ENCODE measurements around the gene NUP88.

Gene NUP88

DNA sequence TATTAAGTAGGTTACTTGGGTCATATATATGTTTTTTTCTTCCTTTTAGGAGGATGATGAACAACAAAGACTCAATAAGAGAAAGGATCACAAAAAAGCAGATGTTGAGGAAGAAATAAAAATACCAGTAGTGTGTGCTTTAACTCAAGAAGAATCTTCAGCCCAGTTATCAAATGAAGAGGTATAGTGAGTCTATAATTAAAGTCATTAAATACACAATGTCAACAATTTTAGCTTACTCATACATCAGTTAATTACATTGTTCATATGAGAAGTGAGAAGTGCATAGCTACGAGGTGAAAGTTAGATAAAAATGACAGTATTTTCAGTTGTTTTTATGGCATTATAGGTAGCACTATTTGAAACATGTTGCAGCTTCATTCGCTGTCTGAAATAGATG lies 65.2 kb downstream of the NUP88 start:
- H3K4me3 ChIP-seq (ENCODE audit: insufficient read length, low read depth) = no peak overlapping the region
- TF ChIP-seq ZNF274 (IDR thresholded peaks at IDR 0.05; ENCODE audit: low read depth, low read length) (no peak), YY1 (IDR thresholded peaks at IDR 0.05; ENCODE audit: insufficient read depth, insufficient read length) (no peak), SUZ12 (IDR thresholded peaks at IDR 0.05; ENCODE audit: extremely low read depth, insufficient read depth, insufficient read length) (no peak)
- H3K9me3 ChIP-seq (ENCODE audit: insufficient read depth, low read length) = no peaks in the 10 kb centered on the region
- no peaks in the 10 kb centered on the region for H3K27me3 ChIP-seq (ENCODE audit: insufficient read depth, insufficient read length)
- H3K36me3 ChIP-seq (ENCODE audit: insufficient read depth, insufficient read length, low read length) = peaks cover 54% of the 10 kb centered on the region
- no peak overlapping the region for H3K9ac ChIP-seq (ENCODE audit: insufficient read length, low read depth)
- DNase-seq (ENCODE audit: low read depth, low spot score) = no peak
- no peaks in the 10 kb centered on the region for H3K4me1 ChIP-seq (ENCODE audit: insufficient read depth, insufficient read length)

DNA sequence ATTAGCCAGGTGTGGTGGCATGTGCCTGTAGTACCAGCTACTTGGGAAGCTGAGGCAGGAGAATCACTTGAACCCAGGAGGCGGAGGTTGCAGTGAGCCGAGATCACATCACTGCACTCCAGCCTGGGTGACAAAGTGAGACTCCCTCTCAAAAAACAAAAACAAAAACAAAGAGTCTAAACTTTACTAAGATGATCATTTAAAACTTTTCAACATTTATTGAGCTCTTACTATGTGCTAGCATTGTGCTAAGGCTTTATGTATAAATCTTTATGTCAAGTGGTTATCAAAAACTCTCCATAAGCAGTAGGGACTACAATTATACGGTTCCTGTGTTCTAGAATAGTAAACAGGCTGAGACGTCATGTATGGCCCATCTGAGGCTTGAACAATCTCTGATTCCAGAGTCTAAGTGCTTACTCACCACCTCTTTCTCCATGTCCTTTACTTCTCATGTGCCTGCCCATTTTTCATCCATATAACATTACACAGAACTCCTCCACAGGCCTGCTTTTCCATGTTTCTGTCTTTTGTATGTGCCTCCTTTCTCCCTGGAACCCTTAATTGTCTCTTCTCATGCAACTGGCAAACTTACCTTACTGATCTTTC lies 66.7 kb downstream of the NUP88 start:
- Histone ChIP-seq H3K36me3 (ENCODE audit: insufficient read depth, insufficient read length, low read length) (peaks cover 51% of the 10 kb centered on the region), H3K4me1 (ENCODE audit: insufficient read depth, insufficient read length) (no peaks in the 10 kb centered on the region), H3K9me3 (ENCODE audit: insufficient read depth, low read length) (no peaks in the 10 kb centered on the region), H3K4me3 (ENCODE audit: insufficient read length, low read depth) (no peak overlapping the region), H3K27me3 (ENCODE audit: insufficient read depth, insufficient read length) (no peaks in the 10 kb centered on the region), H3K9ac (ENCODE audit: insufficient read length, low read depth) (no peak overlapping the region)
- no peak for DNase-seq (ENCODE audit: low read depth, low spot score)
- TF ChIP-seq SUZ12 (IDR thresholded peaks at IDR 0.05; ENCODE audit: extremely low read depth, insufficient read depth, insufficient read length) (no peak), ZNF274 (IDR thresholded peaks at IDR 0.05; ENCODE audit: low read depth, low read length) (no peak), YY1 (IDR thresholded peaks at IDR 0.05; ENCODE audit: insufficient read depth, insufficient read length) (no peak)

DNA sequence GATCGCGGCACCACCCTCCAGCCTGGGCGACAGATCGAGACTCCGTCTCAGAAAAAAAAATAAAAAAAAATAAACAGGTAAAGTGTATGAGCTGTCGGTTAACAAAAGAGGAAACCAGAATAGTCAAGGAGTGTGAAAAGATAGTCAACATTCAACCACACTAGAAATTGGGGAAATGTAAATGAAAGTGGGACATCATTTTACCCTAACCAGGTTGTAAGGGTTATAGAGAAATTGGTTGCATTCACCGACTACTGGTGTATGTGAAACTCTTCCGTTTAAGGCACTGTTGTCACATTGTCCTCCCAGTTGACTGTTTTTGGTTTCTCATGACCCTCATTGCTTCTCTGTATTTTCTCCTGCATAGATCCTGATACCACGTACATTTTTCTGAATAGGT lies 74.5 kb downstream of the NUP88 start:
- no peak for DNase-seq (ENCODE audit: low read depth, low spot score)
- Histone ChIP-seq H3K9ac (ENCODE audit: insufficient read length, low read depth) (no peak overlapping the region), H3K4me1 (ENCODE audit: insufficient read depth, insufficient read length) (no peaks in the 10 kb centered on the region), H3K27me3 (ENCODE audit: insufficient read depth, insufficient read length) (no peaks in the 10 kb centered on the region), H3K4me3 (ENCODE audit: insufficient read length, low read depth) (no peak overlapping the region), H3K36me3 (ENCODE audit: insufficient read depth, insufficient read length, low read length) (peaks cover 13% of the 10 kb centered on the region), H3K9me3 (ENCODE audit: insufficient read depth, low read length) (no peaks in the 10 kb centered on the region)
- TF ChIP-seq ZNF274 (IDR thresholded peaks at IDR 0.05; ENCODE audit: low read depth, low read length) = no peak
- no peak for TF ChIP-seq YY1 (IDR thresholded peaks at IDR 0.05; ENCODE audit: insufficient read depth, insufficient read length)
- no peak for TF ChIP-seq SUZ12 (IDR thresholded peaks at IDR 0.05; ENCODE audit: extremely low read depth, insufficient read depth, insufficient read length)
